ENCODE results near the gene NCAPG2. TPM values are rescaled to one million over a fixed set of nuclear protein-coding genes. Genes with fewer than 3 reads are reported as not detected.

Gene NCAPG2
- total RNA-seq, 1 donor from 2014 or later, result 29.5 TPM

Small RNA genes lying within 50 kb of the gene (small RNA-seq; reads per million reads assigned to genes)
- gene MIR5707 (ENCODE audit: low replicate concordance) (not detected), gene THAP5P1 (ENCODE audit: low replicate concordance) (not detected)

Other genes with a start within 250 kb of the NCAPG2 start
- gene PTPRN2, start 117.0 kb downstream of the NCAPG2 start, total RNA-seq, result 3.1 TPM
- gene ESYT2, start 124.7 kb upstream of the NCAPG2 start, total RNA-seq, result 119 TPM
- gene DYNC2I1, start 151.8 kb upstream of the NCAPG2 start, total RNA-seq, result 14.9 TPM